Body of pancreas (tissue), 4 donors: ENCODE measurements around the gene MAD1L1.

ENCODE experiments used
- POLR2A ChIP-seq, 3 donors: fragments of 450-650 bp; IDR thresholded peaks; one replicate each; pipeline ENCODE4 v1.6.1; 2016; ENCODE audit warnings: antibody characterized with exemption in 3 of 3, mild to moderate bottlenecking in 2 of 3
- TF ChIP-seq, protein P1 (sequence below), 7 experiments: fragments of 450-650 bp in 4 of 7; fragments of 200-600 bp in 3 of 7; sonication (generic) in 3 of 7; IDR thresholded peaks; one replicate each; pipeline ENCODE4 v1.5.1; 2016 to 2019; ENCODE audit warnings: antibody characterized with exemption in 7 of 7

DNA sequence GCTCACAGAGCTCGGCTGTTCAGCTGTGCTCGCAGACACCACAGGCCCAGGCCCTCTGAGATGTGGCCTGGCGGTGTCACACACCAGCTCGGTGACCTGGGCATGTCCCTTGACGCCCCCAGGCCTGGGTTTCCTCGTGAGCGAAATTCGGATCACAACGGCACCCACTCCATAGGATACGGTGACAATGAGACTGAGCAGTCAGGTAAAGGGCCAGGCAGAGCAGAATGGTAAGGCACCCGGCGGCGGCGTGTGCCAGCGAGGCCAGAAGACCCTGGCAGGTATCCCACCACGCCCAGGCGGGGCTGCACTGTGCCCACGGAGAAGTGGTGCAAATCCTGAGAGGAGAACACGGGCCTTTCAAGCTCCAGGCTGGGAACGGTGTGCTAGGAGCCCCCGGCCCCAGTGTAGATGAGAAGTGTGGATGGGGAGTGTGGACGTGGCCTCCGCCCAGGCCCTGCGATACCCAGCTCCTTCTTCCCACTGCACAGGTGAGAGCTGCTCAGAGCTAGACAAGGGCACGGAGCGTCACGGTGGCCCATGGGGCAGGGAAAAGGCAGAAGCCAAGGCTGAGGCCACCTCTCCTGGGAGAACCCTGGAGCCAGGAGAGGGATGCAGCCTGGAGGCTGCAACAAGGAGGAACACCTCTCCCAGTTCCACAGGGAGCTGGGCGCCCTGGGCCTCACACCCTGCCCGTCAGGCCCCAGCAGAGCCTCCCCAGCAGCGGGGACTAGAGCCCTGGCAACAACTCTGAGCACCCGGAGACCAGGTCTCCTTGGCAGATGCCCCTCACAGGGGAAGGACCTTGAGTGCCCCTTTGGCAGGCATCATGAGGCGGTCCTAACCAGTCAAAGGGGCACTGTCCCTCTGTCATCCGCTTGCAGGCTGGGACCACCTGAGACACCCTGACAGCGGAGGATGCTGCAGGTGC, 219.1 kb downstream of the MAD1L1 start:
- TF ChIP-seq, protein P1, sequence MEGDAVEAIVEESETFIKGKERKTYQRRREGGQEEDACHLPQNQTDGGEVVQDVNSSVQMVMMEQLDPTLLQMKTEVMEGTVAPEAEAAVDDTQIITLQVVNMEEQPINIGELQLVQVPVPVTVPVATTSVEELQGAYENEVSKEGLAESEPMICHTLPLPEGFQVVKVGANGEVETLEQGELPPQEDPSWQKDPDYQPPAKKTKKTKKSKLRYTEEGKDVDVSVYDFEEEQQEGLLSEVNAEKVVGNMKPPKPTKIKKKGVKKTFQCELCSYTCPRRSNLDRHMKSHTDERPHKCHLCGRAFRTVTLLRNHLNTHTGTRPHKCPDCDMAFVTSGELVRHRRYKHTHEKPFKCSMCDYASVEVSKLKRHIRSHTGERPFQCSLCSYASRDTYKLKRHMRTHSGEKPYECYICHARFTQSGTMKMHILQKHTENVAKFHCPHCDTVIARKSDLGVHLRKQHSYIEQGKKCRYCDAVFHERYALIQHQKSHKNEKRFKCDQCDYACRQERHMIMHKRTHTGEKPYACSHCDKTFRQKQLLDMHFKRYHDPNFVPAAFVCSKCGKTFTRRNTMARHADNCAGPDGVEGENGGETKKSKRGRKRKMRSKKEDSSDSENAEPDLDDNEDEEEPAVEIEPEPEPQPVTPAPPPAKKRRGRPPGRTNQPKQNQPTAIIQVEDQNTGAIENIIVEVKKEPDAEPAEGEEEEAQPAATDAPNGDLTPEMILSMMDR (IDR thresholded peaks at IDR 0.05) = no peak
- no peak for TF ChIP-seq POLR2A (IDR thresholded peaks at IDR 0.05)
